Uterus (tissue), 2 donors: ENCODE measurements around the gene OR2A7.
"Not testable (repeated sequence)": the region's sequence is repeated elsewhere in the genome, so short reads cannot be mapped to it uniquely, and the experiment has no call there.

Experiments
- POLR2A ChIP-seq, 2 donors: fragments of 450-650 bp; IDR thresholded peaks; one replicate each; pipeline ENCODE4 v1.6.1; 2016; ENCODE audit warnings: antibody characterized with exemption in 2 of 2, mild to moderate bottlenecking in 1 of 2, moderate library complexity in 1 of 2
- TF ChIP-seq, protein P1 (sequence below), 4 experiments: fragments of 200-600 bp in 2 of 4; fragments of 450-650 bp in 2 of 4; sonication (generic) in 2 of 4; IDR thresholded peaks; one replicate each; pipeline ENCODE4 v1.5.1; 2016 to 2019; ENCODE audit warnings: antibody characterized with exemption in 4 of 4, mild to moderate bottlenecking in 2 of 4, moderate library complexity in 1 of 4

DNA sequence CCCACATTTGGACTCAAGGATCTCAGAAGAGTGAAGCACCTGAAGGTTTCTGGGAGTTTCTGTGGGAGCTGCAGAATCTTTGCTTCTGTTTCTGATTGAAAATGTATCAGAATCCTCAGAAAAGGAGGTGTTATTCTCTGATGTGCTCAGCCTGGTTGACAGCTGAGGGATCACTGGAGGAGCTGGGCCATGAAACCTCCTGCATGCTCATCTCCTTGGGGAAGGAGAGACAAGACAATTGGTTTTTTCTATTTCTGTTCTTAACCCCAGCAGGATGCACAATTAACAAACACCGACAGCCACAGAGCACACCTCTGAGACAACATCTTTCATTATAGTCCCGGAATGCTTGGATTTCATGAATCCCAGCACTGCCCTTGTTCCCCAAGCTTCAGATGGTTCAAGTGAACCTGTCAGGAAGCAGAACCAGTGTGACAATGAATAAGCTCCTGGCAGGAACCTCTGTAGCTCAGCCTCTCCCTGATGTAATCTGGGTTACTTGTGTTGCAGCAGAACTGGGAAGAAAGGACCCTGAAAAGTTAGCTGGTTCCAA lies 26.0 kb downstream of the OR2A7 start:
- TF ChIP-seq, protein P1, sequence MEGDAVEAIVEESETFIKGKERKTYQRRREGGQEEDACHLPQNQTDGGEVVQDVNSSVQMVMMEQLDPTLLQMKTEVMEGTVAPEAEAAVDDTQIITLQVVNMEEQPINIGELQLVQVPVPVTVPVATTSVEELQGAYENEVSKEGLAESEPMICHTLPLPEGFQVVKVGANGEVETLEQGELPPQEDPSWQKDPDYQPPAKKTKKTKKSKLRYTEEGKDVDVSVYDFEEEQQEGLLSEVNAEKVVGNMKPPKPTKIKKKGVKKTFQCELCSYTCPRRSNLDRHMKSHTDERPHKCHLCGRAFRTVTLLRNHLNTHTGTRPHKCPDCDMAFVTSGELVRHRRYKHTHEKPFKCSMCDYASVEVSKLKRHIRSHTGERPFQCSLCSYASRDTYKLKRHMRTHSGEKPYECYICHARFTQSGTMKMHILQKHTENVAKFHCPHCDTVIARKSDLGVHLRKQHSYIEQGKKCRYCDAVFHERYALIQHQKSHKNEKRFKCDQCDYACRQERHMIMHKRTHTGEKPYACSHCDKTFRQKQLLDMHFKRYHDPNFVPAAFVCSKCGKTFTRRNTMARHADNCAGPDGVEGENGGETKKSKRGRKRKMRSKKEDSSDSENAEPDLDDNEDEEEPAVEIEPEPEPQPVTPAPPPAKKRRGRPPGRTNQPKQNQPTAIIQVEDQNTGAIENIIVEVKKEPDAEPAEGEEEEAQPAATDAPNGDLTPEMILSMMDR (IDR thresholded peaks at IDR 0.05): not testable (repeated sequence)
- TF ChIP-seq POLR2A (IDR thresholded peaks at IDR 0.05): not testable (repeated sequence)
